Nephron progenitor cell (in vitro differentiated cells): Measurements from ENCODE around the gene PRRC2A.

Source experiments
- DNase-seq: peaks from one replicate; pipeline ENCODE4 v3.0.0; 2021
- H3K27ac Mint-ChIP-seq: 2 replicates; pipeline ENCODE4 v1.8.0; 2021; ENCODE audit warnings: mild to moderate bottlenecking, moderate library complexity, mixed read lengths
- H3K27me3 Mint-ChIP-seq: 2 replicates; pipeline ENCODE4 v1.8.0; 2021; ENCODE audit warnings: mild to moderate bottlenecking, low read depth, mixed read lengths; ENCODE audit not compliant: poor library complexity
- H3K36me3 Mint-ChIP-seq: 2 replicates; pipeline ENCODE4 v1.8.0; 2021; ENCODE audit warnings: low read depth, mixed read lengths
- H3K4me1 Mint-ChIP-seq: 2 replicates; pipeline ENCODE4 v1.8.0; 2021; ENCODE audit warnings: mixed read lengths
- H3K4me3 Mint-ChIP-seq: 2 replicates; pipeline ENCODE4 v1.8.0; 2021; ENCODE audit warnings: mild to moderate bottlenecking, moderate library complexity, mixed read lengths
- H3K9me3 Mint-ChIP-seq: 2 replicates; pipeline ENCODE4 v1.8.0; 2021; ENCODE audit warnings: mild to moderate bottlenecking, moderate library complexity, mixed read lengths
- CTCF ChIP-seq: fragments of 200-600 bp; sonication (generic); IDR thresholded peaks from 2 replicates; pipeline ENCODE4 v1.5.0; 2021; ENCODE audit warnings: antibody characterized with exemption

Gene PRRC2A

DNA sequence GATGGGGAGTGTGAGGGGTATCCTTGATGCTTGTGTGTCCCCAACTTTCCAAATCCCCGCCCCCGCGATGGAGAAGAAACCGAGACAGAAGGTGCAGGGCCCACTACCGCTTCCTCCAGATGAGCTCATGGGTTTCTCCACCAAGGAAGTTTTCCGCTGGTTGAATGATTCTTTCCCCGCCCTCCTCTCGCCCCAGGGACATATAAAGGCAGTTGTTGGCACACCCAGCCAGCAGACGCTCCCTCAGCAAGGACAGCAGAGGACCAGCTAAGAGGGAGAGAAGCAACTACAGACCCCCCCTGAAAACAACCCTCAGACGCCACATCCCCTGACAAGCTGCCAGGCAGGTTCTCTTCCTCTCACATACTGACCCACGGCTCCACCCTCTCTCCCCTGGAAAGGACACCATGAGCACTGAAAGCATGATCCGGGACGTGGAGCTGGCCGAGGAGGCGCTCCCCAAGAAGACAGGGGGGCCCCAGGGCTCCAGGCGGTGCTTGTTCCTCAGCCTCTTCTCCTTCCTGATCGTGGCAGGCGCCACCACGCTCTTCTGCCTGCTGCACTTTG lies 45.1 kb upstream of the PRRC2A start, which contains the start of gene TNF:
TNF (plus strand) TSS at position 231 of the 567 bp plus-strand sequence; CDS start at position 408, 177 bp downstream.
- peaks cover 39% of the 10 kb centered on the region for H3K4me1 Mint-ChIP-seq
- DNase-seq, result no peak
- TF ChIP-seq CTCF, result no peak
- H3K27me3 Mint-ChIP-seq, result peaks cover 45% of the 10 kb centered on the region
- H3K36me3 Mint-ChIP-seq, result no peaks in the 10 kb centered on the region
- no peaks in the 10 kb centered on the region for H3K9me3 Mint-ChIP-seq
- no peak within 1 kb of the TSS for H3K27ac Mint-ChIP-seq
- H3K4me3 Mint-ChIP-seq, result no peak within 1 kb of the TSS

DNA sequence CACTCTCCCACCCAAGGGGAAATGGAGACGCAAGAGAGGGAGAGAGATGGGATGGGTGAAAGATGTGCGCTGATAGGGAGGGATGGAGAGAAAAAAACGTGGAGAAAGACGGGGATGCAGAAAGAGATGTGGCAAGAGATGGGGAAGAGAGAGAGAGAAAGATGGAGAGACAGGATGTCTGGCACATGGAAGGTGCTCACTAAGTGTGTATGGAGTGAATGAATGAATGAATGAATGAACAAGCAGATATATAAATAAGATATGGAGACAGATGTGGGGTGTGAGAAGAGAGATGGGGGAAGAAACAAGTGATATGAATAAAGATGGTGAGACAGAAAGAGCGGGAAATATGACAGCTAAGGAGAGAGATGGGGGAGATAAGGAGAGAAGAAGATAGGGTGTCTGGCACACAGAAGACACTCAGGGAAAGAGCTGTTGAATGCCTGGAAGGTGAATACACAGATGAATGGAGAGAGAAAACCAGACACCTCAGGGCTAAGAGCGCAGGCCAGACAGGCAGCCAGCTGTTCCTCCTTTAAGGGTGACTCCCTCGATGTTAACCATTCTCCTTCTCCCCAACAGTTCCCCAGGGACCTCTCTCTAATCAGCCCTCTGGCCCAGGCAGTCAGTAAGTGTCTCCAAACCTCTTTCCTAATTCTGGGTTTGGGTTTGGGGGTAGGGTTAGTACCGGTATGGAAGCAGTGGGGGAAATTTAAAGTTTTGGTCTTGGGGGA lies 44.4 kb upstream of the PRRC2A start:
- TF ChIP-seq CTCF, result no peak
- Mint-ChIP-seq H3K4me3 (no peak overlapping the region), H3K27me3 (peaks cover 46% of the 10 kb centered on the region), H3K36me3 (no peaks in the 10 kb centered on the region), H3K4me1 (peaks cover 46% of the 10 kb centered on the region), H3K27ac (no peak overlapping the region), H3K9me3 (no peaks in the 10 kb centered on the region)
- DNase-seq, result no peak

- Mint-ChIP-seq H3K4me3 (no peak overlapping the region), H3K9me3 (no peaks in the 10 kb centered on the region), H3K27ac (peak overlapping the region; percentile 93), H3K4me1 (peaks cover 55% of the 10 kb centered on the region), H3K27me3 (peaks cover 48% of the 10 kb centered on the region), H3K36me3 (no peaks in the 10 kb centered on the region)
- no peak for TF ChIP-seq CTCF
- no peak for DNase-seq
Measured at GRCh38 chr6:31576897-31577578, 43.5 kb upstream of the PRRC2A start.

GRCh38 chr6:31577579-31577966 lies 42.9 kb upstream of the PRRC2A start:
- H3K9me3 Mint-ChIP-seq, result no peaks in the 10 kb centered on the region
- no peaks in the 10 kb centered on the region for H3K36me3 Mint-ChIP-seq
- no peak for DNase-seq
- no peak overlapping the region for H3K4me3 Mint-ChIP-seq
- TF ChIP-seq CTCF, result no peak
- H3K4me1 Mint-ChIP-seq, result peaks cover 60% of the 10 kb centered on the region
- no peak overlapping the region for H3K27ac Mint-ChIP-seq
- H3K27me3 Mint-ChIP-seq, result peaks cover 50% of the 10 kb centered on the region

DNA sequence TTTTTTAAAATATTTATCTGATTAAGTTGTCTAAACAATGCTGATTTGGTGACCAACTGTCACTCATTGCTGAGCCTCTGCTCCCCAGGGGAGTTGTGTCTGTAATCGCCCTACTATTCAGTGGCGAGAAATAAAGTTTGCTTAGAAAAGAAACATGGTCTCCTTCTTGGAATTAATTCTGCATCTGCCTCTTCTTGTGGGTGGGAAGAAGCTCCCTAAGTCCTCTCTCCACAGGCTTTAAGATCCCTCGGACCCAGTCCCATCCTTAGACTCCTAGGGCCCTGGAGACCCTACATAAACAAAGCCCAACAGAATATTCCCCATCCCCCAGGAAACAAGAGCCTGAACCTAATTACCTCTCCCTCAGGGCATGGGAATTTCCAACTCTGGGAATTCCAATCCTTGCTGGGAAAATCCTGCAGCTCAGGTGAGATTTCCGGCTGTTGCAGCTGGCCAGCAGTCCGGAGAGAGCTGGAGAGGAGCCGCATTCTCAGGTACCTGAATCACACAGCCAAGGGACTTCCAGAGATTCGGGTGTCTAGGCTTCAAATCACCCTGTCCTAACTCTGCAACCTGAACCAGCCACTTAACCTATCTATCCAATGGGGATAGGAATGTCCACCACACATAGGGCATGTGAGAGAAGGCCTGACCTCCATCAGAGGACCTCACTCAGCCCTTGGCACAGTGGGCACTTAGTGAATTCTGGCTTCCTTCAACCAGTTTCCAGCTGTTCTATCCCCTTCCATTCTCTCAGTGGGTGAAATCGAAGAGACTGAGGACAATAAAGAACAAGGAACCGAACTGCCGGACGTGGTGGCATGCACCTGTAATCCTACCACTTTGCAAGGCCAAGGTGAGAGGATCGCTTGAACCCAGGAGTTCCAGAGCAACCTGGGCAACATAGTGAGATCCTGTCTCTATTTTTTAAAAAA lies 42.1 kb upstream of the PRRC2A start:
- no peak overlapping the region for H3K4me3 Mint-ChIP-seq
- H3K36me3 Mint-ChIP-seq, result no peaks in the 10 kb centered on the region
- DNase-seq, result no peak
- peaks cover 60% of the 10 kb centered on the region for H3K4me1 Mint-ChIP-seq
- H3K9me3 Mint-ChIP-seq, result no peaks in the 10 kb centered on the region
- no peak for TF ChIP-seq CTCF
- peak overlapping the region; percentile 72 for H3K27ac Mint-ChIP-seq
- peaks cover 54% of the 10 kb centered on the region for H3K27me3 Mint-ChIP-seq
